ENCODE results near the gene ADCY4. TPM values are rescaled to one million over a fixed set of nuclear protein-coding genes. Genes with fewer than 3 reads are reported as not detected.

ADCY4 gene
- total and polyA plus RNA-seq, 10 of the 15 experiments (the other 5 are each of a cell fraction or from before 2014, with no cell fraction given), result 0.05 to 0.87 (median 0.21) TPM; not detected in 1

- TF ChIP-seq HDGF (IDR thresholded peaks at IDR 0.05), result no peak
- TF ChIP-seq NFIC (IDR thresholded peaks at IDR 0.05; ENCODE audit: low read depth, low read length), result no peak
- no peak for TF ChIP-seq PAX8 (IDR thresholded peaks at IDR 0.05)
- peak; percentile 95 for TF ChIP-seq MXI1 (IDR thresholded peaks at IDR 0.05; ENCODE audit: low read depth, low read length)
- TF ChIP-seq CHD4 (IDR thresholded peaks at IDR 0.05), result no peak
- TF ChIP-seq EGR1 (IDR thresholded peaks at IDR 0.05; ENCODE audit: borderline replicate concordance in 1 of 2, low read depth in 2 of 2, low read length in 2 of 2), result 0 out of 3 replicates have a peak, but pooled peaks of 1 of the 2 experiments have one; percentile 11
- no peak for TF ChIP-seq HSF1 (IDR thresholded peaks at IDR 0.05; ENCODE audit: low read depth, low read length)
- no peak for TF ChIP-seq SKIL (IDR thresholded peaks at IDR 0.05; ENCODE audit: low read depth, poor library complexity, severe bottlenecking)
- TF ChIP-seq SMARCA5 (IDR thresholded peaks at IDR 0.05), result no peak
- TF ChIP-seq WRNIP1 (IDR thresholded peaks at IDR 0.05; ENCODE audit: borderline replicate concordance, low read depth, low read length), result no peak
- no peak for TF ChIP-seq SPI1 (IDR thresholded peaks at IDR 0.05; ENCODE audit: borderline replicate concordance, insufficient read depth, low read depth, low read length)
- no peak for TF ChIP-seq JUNB (IDR thresholded peaks at IDR 0.05)
- TF ChIP-seq CBX5 (IDR thresholded peaks at IDR 0.05; ENCODE audit: low read depth), result no peak
- TF ChIP-seq ZNF592 (IDR thresholded peaks at IDR 0.05), result no peak
- TF ChIP-seq BACH1 (IDR thresholded peaks at IDR 0.05; ENCODE audit: borderline replicate concordance), result no peak
- TF ChIP-seq RAD21 (IDR thresholded peaks at IDR 0.05; ENCODE audit: insufficient read depth, low read depth, low read length), result no peak
- no peak for TF ChIP-seq NFYB (IDR thresholded peaks at IDR 0.05; ENCODE audit: insufficient read depth, low read depth, low read length)
- TF ChIP-seq EZH2 (IDR thresholded peaks at IDR 0.05; ENCODE audit: borderline replicate concordance, control insufficient read depth, low read depth, low read length), result no peak
These were observed 35.3 kb downstream of the ADCY4 start, which contains the start of the genes DHRS1 and NOP9 (continued) for GRCh38 chr14:24299255-24300191.
